GM23338 (cell line): Measurements from ENCODE around the gene PCED1A. TPM values are rescaled to one million over a fixed set of nuclear protein-coding genes. Genes with fewer than 3 reads are reported as not detected.
A peak's percentile ranks its signal among the peaks of the same experiment; 100 is the strongest.

Experiments
- ATAC-seq: fragments of 200-7000 bp; cut with Tn5 transposase; 3 replicates; pipeline ENCODE4 v1.9.1; 2020
- DNase-seq: peaks from one replicate; pipeline ENCODE4 v3.0.0-alpha.2; 2015; ENCODE audit warnings: low spot score
- H2AFZ ChIP-seq: fragments of 200-600 bp; sonication (generic); 2 replicates; pipeline ENCODE4 v1.8.0; 2016; ENCODE audit warnings: antibody characterized with exemption, mild to moderate bottlenecking, moderate library complexity
- H3F3A ChIP-seq: fragments of 200-600 bp; sonication (generic); replicated peaks from 2 replicates; pipeline ENCODE4 v1.8.0; 2017; ENCODE audit warnings: antibody characterized with exemption, mixed run types, low read depth
- H3K27ac ChIP-seq: fragments of 200-600 bp; sonication (generic); 2 replicates; pipeline ENCODE4 v1.6.1; 2016; ENCODE audit warnings: low read depth
- H3K27me3 ChIP-seq: fragments of 200-600 bp; sonication (generic); 2 replicates; pipeline ENCODE4 v1.8.0; 2016; ENCODE audit warnings: mild to moderate bottlenecking, mixed run types, moderate library complexity; ENCODE audit not compliant: insufficient read depth
- H3K36me3 ChIP-seq: fragments of 200-600 bp; sonication (generic); 2 replicates; pipeline ENCODE4 v1.8.0; 2016; ENCODE audit warnings: mild to moderate bottlenecking; ENCODE audit not compliant: insufficient read depth
- H3K4me1 ChIP-seq: fragments of 200-600 bp; sonication (generic); 2 replicates; pipeline ENCODE4 v1.8.0; 2016; ENCODE audit warnings: mild to moderate bottlenecking, moderate library complexity; ENCODE audit not compliant: insufficient read depth
- H3K4me2 ChIP-seq: fragments of 200-600 bp; sonication (generic); 2 replicates; pipeline ENCODE4 v1.7.1; 2017; ENCODE audit warnings: mixed run types
- H3K4me3 ChIP-seq: fragments of 200-600 bp; sonication (generic); 2 replicates; pipeline ENCODE4 v1.6.1; 2016; ENCODE audit warnings: mixed run types
- H3K79me2 ChIP-seq: fragments of 200-600 bp; sonication (generic); replicated peaks from 2 replicates; pipeline ENCODE4 v1.8.0; 2017; ENCODE audit warnings: mild to moderate bottlenecking; ENCODE audit not compliant: insufficient read depth
- H3K9me2 ChIP-seq: fragments of 200-600 bp; sonication (generic); 2 replicates; pipeline ENCODE4 v1.8.0; 2017; ENCODE audit not compliant: insufficient read depth
- H4K20me1 ChIP-seq: fragments of 200-600 bp; sonication (generic); replicated peaks from 2 replicates; pipeline ENCODE4 v1.8.0; 2017; ENCODE audit warnings: mild to moderate bottlenecking; ENCODE audit not compliant: insufficient read depth
- H3K27ac Mint-ChIP-seq: 2 replicates; pipeline ENCODE4 v1.8.0; 2020; ENCODE audit warnings: inconsistent platforms, mild to moderate bottlenecking, moderate library complexity, mixed read lengths
- H3K27me3 Mint-ChIP-seq: 3 replicates; pipeline ENCODE4 v1.8.0; 2022; ENCODE audit warnings: low read depth, mild to moderate bottlenecking, moderate library complexity, mixed read lengths, inconsistent platforms; ENCODE audit not compliant: insufficient read depth, poor library complexity
- H3K36me3 Mint-ChIP-seq: 3 replicates; pipeline ENCODE4 v1.8.0; 2021; ENCODE audit warnings: low read depth, mild to moderate bottlenecking, inconsistent platforms, moderate library complexity, mixed read lengths
- H3K4me1 Mint-ChIP-seq: 3 replicates; pipeline ENCODE4 v1.8.0; 2020; ENCODE audit warnings: mild to moderate bottlenecking, inconsistent platforms, mixed read lengths
- H3K4me3 Mint-ChIP-seq: 3 replicates; pipeline ENCODE4 v1.8.0; 2021; ENCODE audit warnings: moderate library complexity, mild to moderate bottlenecking, inconsistent platforms, mixed read lengths
- H3K9me3 Mint-ChIP-seq: 3 replicates; pipeline ENCODE4 v1.8.0; 2020; ENCODE audit warnings: moderate library complexity, mild to moderate bottlenecking, inconsistent platforms, mixed read lengths
- CREB1 ChIP-seq: fragments of 250-450 bp; sonication (Bioruptor Pico); IDR thresholded peaks from 2 replicates; pipeline ENCODE4 v1.5.0; 2020; ENCODE audit warnings: low read depth, mild to moderate bottlenecking, moderate library complexity
- CTCF ChIP-seq, 2 experiments: fragments of 200-600 bp in 1 of 2; sonication (generic) in 1 of 2; conservative IDR thresholded peaks; 2 replicates each; pipeline versions ENCODE4 v1.5.1 to v1.6.1; 2016 to 2017; ENCODE audit warnings: antibody characterized with exemption in 2 of 2, low read depth in 2 of 2, mild to moderate bottlenecking in 2 of 2, moderate library complexity in 1 of 2
- EZH2 ChIP-seq: fragments of 200-600 bp; sonication (generic); IDR thresholded peaks from one replicate; pipeline ENCODE4 v1.8.0; 2017; ENCODE audit warnings: antibody characterized with exemption, mild to moderate bottlenecking, low read depth; ENCODE audit not compliant: unreplicated experiment
- EZH2phosphoT487 ChIP-seq: fragments of 200-600 bp; sonication (generic); IDR thresholded peaks from one replicate; pipeline ENCODE4 v1.8.1; 2018; ENCODE audit warnings: antibody characterized with exemption; ENCODE audit not compliant: unreplicated experiment
- JUNB ChIP-seq: IDR thresholded peaks from one replicate; pipeline ENCODE4 v1.6.1; 2016; ENCODE audit warnings: antibody characterized with exemption; ENCODE audit not compliant: unreplicated experiment
- POLR2AphosphoS5 ChIP-seq: IDR thresholded peaks from 2 replicates; pipeline ENCODE4 v1.6.1; 2016; ENCODE audit warnings: antibody characterized with exemption, low read depth
- STAT1 ChIP-seq: IDR thresholded peaks from one replicate; pipeline ENCODE4 v1.6.1; 2016; ENCODE audit warnings: antibody characterized with exemption; ENCODE audit not compliant: unreplicated experiment
- ZNF114 ChIP-seq: fragments of 250-450 bp; sonication (Bioruptor Pico); IDR thresholded peaks from 2 replicates; pipeline ENCODE4 v1.5.0; 2020; ENCODE audit warnings: mild to moderate bottlenecking, moderate library complexity
- ZNF331 ChIP-seq: fragments of 250-450 bp; sonication (Bioruptor Pico); IDR thresholded peaks from 2 replicates; pipeline ENCODE4 v1.5.0; 2020; ENCODE audit warnings: low read depth, mild to moderate bottlenecking, moderate library complexity
- polyA plus RNA-seq: library from polyadenylated mRNA; unstranded; fragments of >200 nt; fragmentation: Nextera tagmentation; extraction: Ambion mirVana; gene quantifications from 2 replicates; pipeline ENCODE4 v1.2.1, GENCODE V29; 2016
- total RNA-seq: library from RNA; depleted of rRNA; stranded (reverse); fragments of >200 nt; shearing (Covaris generic); gene quantifications from 2 replicates; pipeline ENCODE4 v1.2.3, GENCODE V29; 2014
- TF ChIP-seq, protein P1 (sequence below): IDR thresholded peaks from one replicate; pipeline ENCODE4 v1.6.1; 2018; ENCODE audit warnings: antibody characterized with exemption; ENCODE audit not compliant: unreplicated experiment

PCED1A gene
- total and polyA plus RNA-seq, 2 experiments from 2014 or later = 5.0 to 8.9 TPM

GRCh38 chr20:2872459-2873009 lies 32.1 kb upstream of the PCED1A start:
- peak overlapping the region; percentile 99 for H3K4me2 ChIP-seq
- H3K36me3 ChIP-seq = no peaks in the 10 kb centered on the region
- 0 out of 2 replicates have a peak overlapping the region, but pooled peaks have one; percentile 59 for H3K27ac ChIP-seq
- H3K4me3 ChIP-seq = peak overlapping the region; percentile 91
- peak overlapping the region; percentile 82 for H3K27ac Mint-ChIP-seq
- TF ChIP-seq STAT1 (no peak), CREB1 (CRISPR knock-in tag) (no peak), CTCF (conservative IDR thresholded peaks at IDR 0.05; ENCODE audit: low read depth in 2 of 2) (peak; percentile 41 to 67; a peak in 3 of 4 replicates), POLR2AphosphoS5 (no peak), ZNF114 (CRISPR knock-in tag) (no peak), EZH2 (peak; percentile 57), EZH2phosphoT487 (no peak), JUNB (no peak), ZNF331 (CRISPR knock-in tag) (no peak)
- TF ChIP-seq, protein P1, sequence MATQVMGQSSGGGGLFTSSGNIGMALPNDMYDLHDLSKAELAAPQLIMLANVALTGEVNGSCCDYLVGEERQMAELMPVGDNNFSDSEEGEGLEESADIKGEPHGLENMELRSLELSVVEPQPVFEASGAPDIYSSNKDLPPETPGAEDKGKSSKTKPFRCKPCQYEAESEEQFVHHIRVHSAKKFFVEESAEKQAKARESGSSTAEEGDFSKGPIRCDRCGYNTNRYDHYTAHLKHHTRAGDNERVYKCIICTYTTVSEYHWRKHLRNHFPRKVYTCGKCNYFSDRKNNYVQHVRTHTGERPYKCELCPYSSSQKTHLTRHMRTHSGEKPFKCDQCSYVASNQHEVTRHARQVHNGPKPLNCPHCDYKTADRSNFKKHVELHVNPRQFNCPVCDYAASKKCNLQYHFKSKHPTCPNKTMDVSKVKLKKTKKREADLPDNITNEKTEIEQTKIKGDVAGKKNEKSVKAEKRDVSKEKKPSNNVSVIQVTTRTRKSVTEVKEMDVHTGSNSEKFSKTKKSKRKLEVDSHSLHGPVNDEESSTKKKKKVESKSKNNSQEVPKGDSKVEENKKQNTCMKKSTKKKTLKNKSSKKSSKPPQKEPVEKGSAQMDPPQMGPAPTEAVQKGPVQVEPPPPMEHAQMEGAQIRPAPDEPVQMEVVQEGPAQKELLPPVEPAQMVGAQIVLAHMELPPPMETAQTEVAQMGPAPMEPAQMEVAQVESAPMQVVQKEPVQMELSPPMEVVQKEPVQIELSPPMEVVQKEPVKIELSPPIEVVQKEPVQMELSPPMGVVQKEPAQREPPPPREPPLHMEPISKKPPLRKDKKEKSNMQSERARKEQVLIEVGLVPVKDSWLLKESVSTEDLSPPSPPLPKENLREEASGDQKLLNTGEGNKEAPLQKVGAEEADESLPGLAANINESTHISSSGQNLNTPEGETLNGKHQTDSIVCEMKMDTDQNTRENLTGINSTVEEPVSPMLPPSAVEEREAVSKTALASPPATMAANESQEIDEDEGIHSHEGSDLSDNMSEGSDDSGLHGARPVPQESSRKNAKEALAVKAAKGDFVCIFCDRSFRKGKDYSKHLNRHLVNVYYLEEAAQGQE = no peak
- H3K4me3 Mint-ChIP-seq = peak overlapping the region; percentile 91
- 0 out of 2 replicates have a peak, but pooled peaks cover 5% of the 10 kb centered on the region for H3F3A ChIP-seq
- peaks cover 28% of the 10 kb centered on the region for H3K27me3 ChIP-seq
- H3K79me2 ChIP-seq = peaks cover 37% of the 10 kb centered on the region
- peak overlapping the region; percentile 100 for H2AFZ ChIP-seq
- peaks cover 7% of the 10 kb centered on the region for H3K36me3 Mint-ChIP-seq
- ATAC-seq = peak; percentile 58
- no peaks in the 10 kb centered on the region for H3K9me3 Mint-ChIP-seq
- peaks cover 5% of the 10 kb centered on the region for H3K4me1 ChIP-seq
- peak; percentile 88 for DNase-seq
- H3K9me2 ChIP-seq = no peaks in the 10 kb centered on the region
- peaks cover 17% of the 10 kb centered on the region for H4K20me1 ChIP-seq
- H3K27me3 Mint-ChIP-seq = peaks cover 31% of the 10 kb centered on the region
- peaks cover 31% of the 10 kb centered on the region for H3K4me1 Mint-ChIP-seq
